GM23338 (cell line): Measurements from ENCODE around the gene INTU. TPM values are rescaled to one million over a fixed set of nuclear protein-coding genes. Genes with fewer than 3 reads are reported as not detected.

Experiments used
- ATAC-seq: fragments of 200-7000 bp; cut with Tn5 transposase; 3 replicates; pipeline ENCODE4 v1.9.1; 2020
- DNase-seq: peaks from one replicate; pipeline ENCODE4 v3.0.0-alpha.2; 2015; ENCODE audit warnings: low spot score
- H2AFZ ChIP-seq: fragments of 200-600 bp; sonication (generic); 2 replicates; pipeline ENCODE4 v1.8.0; 2016; ENCODE audit warnings: antibody characterized with exemption, mild to moderate bottlenecking, moderate library complexity
- H3F3A ChIP-seq: fragments of 200-600 bp; sonication (generic); replicated peaks from 2 replicates; pipeline ENCODE4 v1.8.0; 2017; ENCODE audit warnings: antibody characterized with exemption, mixed run types, low read depth
- H3K27ac ChIP-seq: fragments of 200-600 bp; sonication (generic); 2 replicates; pipeline ENCODE4 v1.6.1; 2016; ENCODE audit warnings: low read depth
- H3K27me3 ChIP-seq: fragments of 200-600 bp; sonication (generic); 2 replicates; pipeline ENCODE4 v1.8.0; 2016; ENCODE audit warnings: mild to moderate bottlenecking, mixed run types, moderate library complexity; ENCODE audit not compliant: insufficient read depth
- H3K36me3 ChIP-seq: fragments of 200-600 bp; sonication (generic); 2 replicates; pipeline ENCODE4 v1.8.0; 2016; ENCODE audit warnings: mild to moderate bottlenecking; ENCODE audit not compliant: insufficient read depth
- H3K4me1 ChIP-seq: fragments of 200-600 bp; sonication (generic); 2 replicates; pipeline ENCODE4 v1.8.0; 2016; ENCODE audit warnings: mild to moderate bottlenecking, moderate library complexity; ENCODE audit not compliant: insufficient read depth
- H3K4me2 ChIP-seq: fragments of 200-600 bp; sonication (generic); 2 replicates; pipeline ENCODE4 v1.7.1; 2017; ENCODE audit warnings: mixed run types
- H3K4me3 ChIP-seq: fragments of 200-600 bp; sonication (generic); 2 replicates; pipeline ENCODE4 v1.6.1; 2016; ENCODE audit warnings: mixed run types
- H3K79me2 ChIP-seq: fragments of 200-600 bp; sonication (generic); replicated peaks from 2 replicates; pipeline ENCODE4 v1.8.0; 2017; ENCODE audit warnings: mild to moderate bottlenecking; ENCODE audit not compliant: insufficient read depth
- H3K9me2 ChIP-seq: fragments of 200-600 bp; sonication (generic); 2 replicates; pipeline ENCODE4 v1.8.0; 2017; ENCODE audit not compliant: insufficient read depth
- H4K20me1 ChIP-seq: fragments of 200-600 bp; sonication (generic); replicated peaks from 2 replicates; pipeline ENCODE4 v1.8.0; 2017; ENCODE audit warnings: mild to moderate bottlenecking; ENCODE audit not compliant: insufficient read depth
- H3K27ac Mint-ChIP-seq: 2 replicates; pipeline ENCODE4 v1.8.0; 2020; ENCODE audit warnings: inconsistent platforms, mild to moderate bottlenecking, moderate library complexity, mixed read lengths
- H3K27me3 Mint-ChIP-seq: 3 replicates; pipeline ENCODE4 v1.8.0; 2022; ENCODE audit warnings: low read depth, mild to moderate bottlenecking, moderate library complexity, mixed read lengths, inconsistent platforms; ENCODE audit not compliant: insufficient read depth, poor library complexity
- H3K36me3 Mint-ChIP-seq: 3 replicates; pipeline ENCODE4 v1.8.0; 2021; ENCODE audit warnings: low read depth, mild to moderate bottlenecking, inconsistent platforms, moderate library complexity, mixed read lengths
- H3K4me1 Mint-ChIP-seq: 3 replicates; pipeline ENCODE4 v1.8.0; 2020; ENCODE audit warnings: mild to moderate bottlenecking, inconsistent platforms, mixed read lengths
- H3K4me3 Mint-ChIP-seq: 3 replicates; pipeline ENCODE4 v1.8.0; 2021; ENCODE audit warnings: moderate library complexity, mild to moderate bottlenecking, inconsistent platforms, mixed read lengths
- H3K9me3 Mint-ChIP-seq: 3 replicates; pipeline ENCODE4 v1.8.0; 2020; ENCODE audit warnings: moderate library complexity, mild to moderate bottlenecking, inconsistent platforms, mixed read lengths
- CREB1 ChIP-seq: fragments of 250-450 bp; sonication (Bioruptor Pico); IDR thresholded peaks from 2 replicates; pipeline ENCODE4 v1.5.0; 2020; ENCODE audit warnings: low read depth, mild to moderate bottlenecking, moderate library complexity
- CTCF ChIP-seq, 2 experiments: fragments of 200-600 bp in 1 of 2; sonication (generic) in 1 of 2; conservative IDR thresholded peaks; 2 replicates each; pipeline versions ENCODE4 v1.5.1 to v1.6.1; 2016 to 2017; ENCODE audit warnings: antibody characterized with exemption in 2 of 2, low read depth in 2 of 2, mild to moderate bottlenecking in 2 of 2, moderate library complexity in 1 of 2
- ETS1 ChIP-seq: IDR thresholded peaks from 2 replicates; pipeline ENCODE4 v1.6.1; 2016; ENCODE audit warnings: antibody characterized with exemption
- EZH2 ChIP-seq: fragments of 200-600 bp; sonication (generic); IDR thresholded peaks from one replicate; pipeline ENCODE4 v1.8.0; 2017; ENCODE audit warnings: antibody characterized with exemption, mild to moderate bottlenecking, low read depth; ENCODE audit not compliant: unreplicated experiment
- JUNB ChIP-seq: IDR thresholded peaks from one replicate; pipeline ENCODE4 v1.6.1; 2016; ENCODE audit warnings: antibody characterized with exemption; ENCODE audit not compliant: unreplicated experiment
- NANOG ChIP-seq: IDR thresholded peaks from 2 replicates; pipeline ENCODE4 v1.6.1; 2016; ENCODE audit warnings: antibody characterized with exemption, borderline replicate concordance
- POLR2AphosphoS5 ChIP-seq: IDR thresholded peaks from 2 replicates; pipeline ENCODE4 v1.6.1; 2016; ENCODE audit warnings: antibody characterized with exemption, low read depth
- STAT1 ChIP-seq: IDR thresholded peaks from one replicate; pipeline ENCODE4 v1.6.1; 2016; ENCODE audit warnings: antibody characterized with exemption; ENCODE audit not compliant: unreplicated experiment
- ZNF114 ChIP-seq: fragments of 250-450 bp; sonication (Bioruptor Pico); IDR thresholded peaks from 2 replicates; pipeline ENCODE4 v1.5.0; 2020; ENCODE audit warnings: mild to moderate bottlenecking, moderate library complexity
- ZNF331 ChIP-seq: fragments of 250-450 bp; sonication (Bioruptor Pico); IDR thresholded peaks from 2 replicates; pipeline ENCODE4 v1.5.0; 2020; ENCODE audit warnings: low read depth, mild to moderate bottlenecking, moderate library complexity
- polyA plus RNA-seq: library from polyadenylated mRNA; unstranded; fragments of >200 nt; fragmentation: Nextera tagmentation; extraction: Ambion mirVana; gene quantifications from 2 replicates; pipeline ENCODE4 v1.2.1, GENCODE V29; 2016
- total RNA-seq: library from RNA; depleted of rRNA; stranded (reverse); fragments of >200 nt; shearing (Covaris generic); gene quantifications from 2 replicates; pipeline ENCODE4 v1.2.3, GENCODE V29; 2014
- TF ChIP-seq, protein P1 (sequence below): IDR thresholded peaks from one replicate; pipeline ENCODE4 v1.6.1; 2018; ENCODE audit warnings: antibody characterized with exemption; ENCODE audit not compliant: unreplicated experiment

Gene INTU
- total and polyA plus RNA-seq, 2 experiments from 2014 or later, result 10.3 to 16.6 TPM

GRCh38 chr4:127656047-127656680 lies 23.4 kb downstream of the INTU start (continued):
- TF ChIP-seq CTCF (conservative IDR thresholded peaks at IDR 0.05; ENCODE audit: low read depth in 2 of 2), result no peak
- no peak for TF ChIP-seq POLR2AphosphoS5
- no peak for TF ChIP-seq NANOG
- TF ChIP-seq ETS1, result no peak
- no peak for TF ChIP-seq JUNB
- TF ChIP-seq, protein P1, sequence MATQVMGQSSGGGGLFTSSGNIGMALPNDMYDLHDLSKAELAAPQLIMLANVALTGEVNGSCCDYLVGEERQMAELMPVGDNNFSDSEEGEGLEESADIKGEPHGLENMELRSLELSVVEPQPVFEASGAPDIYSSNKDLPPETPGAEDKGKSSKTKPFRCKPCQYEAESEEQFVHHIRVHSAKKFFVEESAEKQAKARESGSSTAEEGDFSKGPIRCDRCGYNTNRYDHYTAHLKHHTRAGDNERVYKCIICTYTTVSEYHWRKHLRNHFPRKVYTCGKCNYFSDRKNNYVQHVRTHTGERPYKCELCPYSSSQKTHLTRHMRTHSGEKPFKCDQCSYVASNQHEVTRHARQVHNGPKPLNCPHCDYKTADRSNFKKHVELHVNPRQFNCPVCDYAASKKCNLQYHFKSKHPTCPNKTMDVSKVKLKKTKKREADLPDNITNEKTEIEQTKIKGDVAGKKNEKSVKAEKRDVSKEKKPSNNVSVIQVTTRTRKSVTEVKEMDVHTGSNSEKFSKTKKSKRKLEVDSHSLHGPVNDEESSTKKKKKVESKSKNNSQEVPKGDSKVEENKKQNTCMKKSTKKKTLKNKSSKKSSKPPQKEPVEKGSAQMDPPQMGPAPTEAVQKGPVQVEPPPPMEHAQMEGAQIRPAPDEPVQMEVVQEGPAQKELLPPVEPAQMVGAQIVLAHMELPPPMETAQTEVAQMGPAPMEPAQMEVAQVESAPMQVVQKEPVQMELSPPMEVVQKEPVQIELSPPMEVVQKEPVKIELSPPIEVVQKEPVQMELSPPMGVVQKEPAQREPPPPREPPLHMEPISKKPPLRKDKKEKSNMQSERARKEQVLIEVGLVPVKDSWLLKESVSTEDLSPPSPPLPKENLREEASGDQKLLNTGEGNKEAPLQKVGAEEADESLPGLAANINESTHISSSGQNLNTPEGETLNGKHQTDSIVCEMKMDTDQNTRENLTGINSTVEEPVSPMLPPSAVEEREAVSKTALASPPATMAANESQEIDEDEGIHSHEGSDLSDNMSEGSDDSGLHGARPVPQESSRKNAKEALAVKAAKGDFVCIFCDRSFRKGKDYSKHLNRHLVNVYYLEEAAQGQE, result no peak
- no peak for TF ChIP-seq CREB1 (CRISPR knock-in tag)
- TF ChIP-seq STAT1, result no peak
- no peak for TF ChIP-seq ZNF114 (CRISPR knock-in tag)
- no peak for TF ChIP-seq EZH2
- TF ChIP-seq ZNF331 (CRISPR knock-in tag), result no peak

GRCh38 chr4:127660284-127660885 lies 27.6 kb downstream of the INTU start:
- H3K9me3 Mint-ChIP-seq, result peaks cover 3% of the 10 kb centered on the region; the same call in 1 of the 3 replicates
- no peak overlapping the region for H2AFZ ChIP-seq
- H3K27me3 ChIP-seq, result no peaks in the 10 kb centered on the region
- H3K4me1 ChIP-seq, result 0 out of 2 replicates have a peak, but pooled peaks cover 2% of the 10 kb centered on the region
- TF ChIP-seq ZNF331 (CRISPR knock-in tag) (no peak), STAT1 (no peak), ZNF114 (CRISPR knock-in tag) (no peak)
- no peak for ATAC-seq
- peaks cover 5% of the 10 kb centered on the region; the same call in 1 of the 2 replicates for H3K36me3 ChIP-seq
- peaks cover 3% of the 10 kb centered on the region for H3K27me3 Mint-ChIP-seq
- DNase-seq, result no peak
- H3K27ac Mint-ChIP-seq, result peak overlapping the region; percentile 60
- H3K4me3 ChIP-seq, result no peak overlapping the region
- H3K27ac ChIP-seq, result no peak overlapping the region
- no peaks in the 10 kb centered on the region for H3K9me2 ChIP-seq
- peaks cover 6% of the 10 kb centered on the region for H3K79me2 ChIP-seq
- H3K4me3 Mint-ChIP-seq, result no peak overlapping the region
- no peak overlapping the region for H3K4me2 ChIP-seq
- peaks cover 18% of the 10 kb centered on the region for H3K36me3 Mint-ChIP-seq
- H4K20me1 ChIP-seq, result no peaks in the 10 kb centered on the region
- peaks cover 12% of the 10 kb centered on the region for H3K4me1 Mint-ChIP-seq
- no peaks in the 10 kb centered on the region for H3F3A ChIP-seq
